K562 (cell line): ENCODE measurements around the gene DNASE1L3. TPM values are rescaled to one million over a fixed set of nuclear protein-coding genes. Genes with fewer than 3 reads are reported as not detected.

Experiments
- ATAC-seq: fragments of 200-7000 bp; cut with Tn5 transposase; 3 replicates; pipeline ENCODE4 v1.9.1; 2020; ENCODE audit warnings: moderate library complexity
- BruUV-seq: library from RNA; stranded (reverse); fragments of 400-500 nt; replicated peaks from 2 replicates; lab custom pipeline; 2021; lab: Mats Ljungman, UMichigan
- CTCF ChIA-PET: fragments of 300-600 bp; formaldehyde crosslinking; extraction: SDS; loops from one replicate; lab custom pipeline; 2021; ENCODE audit warnings: low intra/inter-chr PET ratio; lab: Yijun Ruan, JAX
- POLR2A ChIA-PET: fragments of 300-600, 350-650 bp; sonication (Branson Sonifier 250); formaldehyde crosslinking; extraction: SDS; loops from one replicate; lab custom pipeline; 2021; ENCODE audit warnings: antibody characterized with exemption, inconsistent platforms; lab: Yijun Ruan, JAX
- DNase-seq, 4 experiments: peaks; one replicate each; pipeline versions ENCODE4 v3.0.0 to v3.0.0-alpha.2; 2011 to 2018; ENCODE audit warnings: low spot score in 3 of 4, mixed read lengths in 3 of 4; ENCODE audit errors: extremely low read depth in 1 of 4
- FAIRE-seq: peaks from 2 replicates; lab custom pipeline; 2011; peaks lifted over from hg19 to GRCh38; lab: Jason Lieb, UNC
- H2AFZ ChIP-seq: 2 replicates; pipeline ENCODE4 v1.6.0; 2011; ENCODE audit warnings: low read depth, low read length, control low read depth, inconsistent platforms
- H3K27ac ChIP-seq: fragments of 200-600 bp; 3 replicates; pipeline ENCODE4 v1.8.0; 2011; ENCODE audit warnings: low read depth, mild to moderate bottlenecking, control low read depth, inconsistent platforms, low read length, moderate library complexity, mixed read lengths; ENCODE audit errors: extremely low read depth
- H3K27me3 ChIP-seq, 2 experiments: fragments of 300-600 bp in 1 of 2; 2 replicates in 1 of 2; 3 replicates in 1 of 2; pipeline versions ENCODE4 v1.6.0 to v1.8.0; 2011; ENCODE audit warnings: inconsistent platforms in 2 of 2, low read length in 2 of 2, mild to moderate bottlenecking in 1 of 2, mixed read lengths in 1 of 2, moderate library complexity in 1 of 2; ENCODE audit not compliant: control insufficient read depth in 2 of 2, insufficient read depth in 2 of 2
- H3K36me3 ChIP-seq: fragments of 300-600 bp; 3 replicates; pipeline ENCODE4 v1.8.0; 2011; ENCODE audit warnings: mild to moderate bottlenecking, low read length, inconsistent platforms; ENCODE audit not compliant: control insufficient read depth, insufficient read depth
- H3K4me1 ChIP-seq, 2 experiments: fragments of 200-600 bp in 1 of 2; replicated peaks in 1 of 2; 2 replicates in 1 of 2; 3 replicates in 1 of 2; pipeline versions ENCODE4 v1.5.1 to v1.8.0; 2011; ENCODE audit warnings: inconsistent platforms in 2 of 2, low read length in 2 of 2, mild to moderate bottlenecking in 1 of 2, mixed read lengths in 1 of 2, moderate library complexity in 1 of 2; ENCODE audit not compliant: control insufficient read depth in 2 of 2, insufficient read depth in 2 of 2
- H3K4me2 ChIP-seq: 2 replicates; pipeline ENCODE4 v1.6.1; 2011; ENCODE audit warnings: low read length, control low read depth, inconsistent platforms, mixed read lengths; ENCODE audit not compliant: insufficient read depth
- H3K4me3 ChIP-seq: fragments of 200-600 bp; sonication (generic), shearing (Covaris generic); 2 replicates; pipeline ENCODE4 v1.5.1; 2016; ENCODE audit warnings: control low read depth, inconsistent platforms
- H3K79me2 ChIP-seq: fragments of 200-600 bp; 3 replicates; pipeline ENCODE4 v1.8.0; 2011; ENCODE audit warnings: low read length, inconsistent platforms; ENCODE audit not compliant: control insufficient read depth, insufficient read depth
- H3K9ac ChIP-seq, 2 experiments: 2 replicates each; pipeline versions ENCODE4 v1.6.0 to v1.6.1; 2011; ENCODE audit warnings: low read depth in 2 of 2, low read length in 2 of 2, control low read depth in 1 of 2, inconsistent platforms in 1 of 2, mild to moderate bottlenecking in 1 of 2, mixed read lengths in 1 of 2; ENCODE audit not compliant: insufficient read depth in 1 of 2
- H3K9me1 ChIP-seq: one replicate; pipeline ENCODE4 v1.6.0; 2011; ENCODE audit warnings: inconsistent platforms, mild to moderate bottlenecking, low read length, moderate library complexity; ENCODE audit not compliant: control insufficient read depth, insufficient read depth
- H3K9me3 ChIP-seq: replicated peaks from 2 replicates; pipeline ENCODE4 v1.5.1; 2011; ENCODE audit warnings: low read depth, low read length, inconsistent platforms; ENCODE audit not compliant: control insufficient read depth, insufficient read depth
- H4K20me1 ChIP-seq: replicated peaks from 2 replicates; pipeline ENCODE4 v1.6.1; 2011; ENCODE audit warnings: low read length, inconsistent platforms, mixed read lengths; ENCODE audit not compliant: control insufficient read depth, insufficient read depth
- ATF7 ChIP-seq: fragments of 450-650 bp; IDR thresholded peaks from 2 replicates; pipeline ENCODE4 v1.7.1; 2014; ENCODE audit warnings: mild to moderate bottlenecking, moderate library complexity
- DPF2 ChIP-seq: fragments of 450-650 bp; IDR thresholded peaks from 2 replicates; pipeline ENCODE4 v1.6.1; 2016
- EP400 ChIP-seq: fragments of 450-650 bp; IDR thresholded peaks from 2 replicates; pipeline ENCODE4 v1.6.1; 2017; ENCODE audit warnings: antibody characterized with exemption, mild to moderate bottlenecking, moderate library complexity
- FOXM1 ChIP-seq, 2 experiments: fragments of 450-650 bp in 1 of 2; sonication (generic) in 1 of 2; formaldehyde crosslinking in 1 of 2; IDR thresholded peaks; 2 replicates each; pipeline versions ENCODE4 v1.6.1 to v1.9.0; 2017 to 2022; ENCODE audit warnings: low read depth in 2 of 2, mild to moderate bottlenecking in 2 of 2, missing genetic modification reagents in 1 of 2, moderate library complexity in 1 of 2
- GATAD2A ChIP-seq: fragments of 450-650 bp; IDR thresholded peaks from 2 replicates; pipeline ENCODE4 v1.6.1; 2017
- HMG20A ChIP-seq: fragments of 450-650 bp; formaldehyde crosslinking; conservative IDR thresholded peaks from 2 replicates; pipeline ENCODE4 v1.4.0; 2020; ENCODE audit warnings: mild to moderate bottlenecking, mixed read lengths
- MECOM ChIP-seq: fragments of 250-450 bp; sonication (Bioruptor Pico); IDR thresholded peaks from 2 replicates; pipeline ENCODE4 v1.8.0; 2022; ENCODE audit warnings: inconsistent platforms
- MTA1 ChIP-seq: fragments of 450-650 bp; IDR thresholded peaks from 2 replicates; pipeline ENCODE4 v1.6.1; 2017; ENCODE audit warnings: borderline replicate concordance
- RBFOX2 ChIP-seq: fragments of 200-400 bp; formaldehyde crosslinking; IDR thresholded peaks from 2 replicates; pipeline ENCODE4 v1.6.1; 2017; ENCODE audit warnings: low read depth, mild to moderate bottlenecking, low read length, moderate library complexity
- RBM25 ChIP-seq: fragments of 200-400 bp; formaldehyde crosslinking; IDR thresholded peaks from 2 replicates; pipeline ENCODE4 v1.6.1; 2018; ENCODE audit warnings: low read length, low read depth, moderate library complexity; ENCODE audit not compliant: severe bottlenecking
- SIRT6 ChIP-seq: IDR thresholded peaks from one replicate; pipeline ENCODE4 v1.6.1; 2012; ENCODE audit warnings: low read depth, mild to moderate bottlenecking, control low read depth, inconsistent platforms, low read length, moderate library complexity
- SNIP1 ChIP-seq: fragments of 450-650 bp; IDR thresholded peaks from 2 replicates; pipeline ENCODE4 v1.7.1; 2017; ENCODE audit warnings: low read depth, mild to moderate bottlenecking
- TFAM ChIP-seq: fragments of 250-450 bp; sonication (Bioruptor Pico); conservative IDR thresholded peaks from 2 replicates; pipeline ENCODE4 v1.5.0; 2021; ENCODE audit warnings: mild to moderate bottlenecking, moderate library complexity
- ZNF143 ChIP-seq: sonication (generic); formaldehyde crosslinking; IDR thresholded peaks from 2 replicates; pipeline ENCODE4 v1.9.0; 2022; ENCODE audit warnings: mild to moderate bottlenecking, missing genetic modification reagents
- ZNF589 ChIP-seq: fragments of 200-800 bp; sonication (Bioruptor generic); IDR thresholded peaks from 2 replicates; pipeline ENCODE4 v1.6.1; 2016; ENCODE audit warnings: low read depth, missing genetic modification characterization, missing compliant biosample characterization
- ZSCAN32 ChIP-seq: fragments of 450-650 bp; formaldehyde crosslinking; IDR thresholded peaks from 2 replicates; pipeline ENCODE4 v1.4.0; 2020; ENCODE audit warnings: mild to moderate bottlenecking, moderate library complexity
- WGBS: fragments of 100-300 bp; shearing (Covaris generic); methylation state at CpG from one replicate; pipeline ENCODE4 v1.1.6; 2016; ENCODE audit warnings: low coverage, mixed read lengths; ENCODE audit not compliant: insufficient coverage; ENCODE audit errors: missing lambda C conversion rate; 5-methylcytosine and 5-hydroxymethylcytosine counted together
- in situ Hi-C: fragments of 300-500 bp; cut with MboI; formaldehyde crosslinking; loops from 4 replicates; pipeline ENCODE4 v1.15.0; 2018; ENCODE audit warnings: inconsistent platforms, mixed read lengths
- intact Hi-C: fragments of 100-400 bp; cut with micrococcal nuclease; formaldehyde crosslinking; loops from 2 replicates; pipeline ENCODE4 v1.14.2; 2022
- polyA plus RNA-seq, 8 experiments: library from polyadenylated mRNA; depleted of rRNA in 4 of 8; stranded (reverse) in 5 of 8; unstranded in 3 of 8; fragments of >200 nt; fragmentation: Nextera tagmentation in 2 of 8; fragmentation: Illumina TruSeq in 1 of 8; extraction: Ambion mirVana in 2 of 8; extraction: Trizol in 1 of 8; gene quantifications; 2 replicates each; pipeline versions ENCODE4 v1.2.1 to v1.2.3, GENCODE V29; 2011 to 2014; ENCODE audit warnings: inconsistent platforms in 1 of 8, missing spikeins in 1 of 8
- total RNA-seq, 7 experiments: library from RNA; depleted of rRNA in 6 of 7; stranded (reverse); fragments of >200 nt in 6 of 7; fragmentation: Illumina TruSeq in 2 of 7; extraction: Trizol in 2 of 7; gene quantifications; 2 replicates each; pipeline versions ENCODE4 v1.2.1 to v1.2.3, GENCODE V29; 2011 to 2021; ENCODE audit warnings: low replicate concordance in 1 of 7
- TF ChIP-seq, protein P1 (sequence below): fragments of 450-650 bp; formaldehyde crosslinking; IDR thresholded peaks from 2 replicates; pipeline ENCODE4 v1.4.0; 2020; ENCODE audit warnings: mild to moderate bottlenecking, moderate library complexity
- TF ChIP-seq, protein P2 (sequence below): fragments of 450-650 bp; formaldehyde crosslinking; conservative IDR thresholded peaks from 2 replicates; pipeline ENCODE4 v1.4.0; 2022; ENCODE audit warnings: mild to moderate bottlenecking, missing genetic modification characterization
- TF ChIP-seq, protein P3 (sequence below): fragments of 250-450 bp; sonication (Bioruptor Pico); IDR thresholded peaks from 2 replicates; pipeline ENCODE4 v1.8.0; 2021; ENCODE audit warnings: moderate library complexity, mild to moderate bottlenecking, inconsistent platforms
- TF ChIP-seq, protein P4 (sequence below): IDR thresholded peaks from 2 replicates; pipeline ENCODE4 v1.6.1; 2012; ENCODE audit warnings: low read depth, low read length, improper control_type of control experiment, borderline replicate concordance

Gene DNASE1L3
- total and polyA plus RNA-seq, 9 of the 15 experiments (the other 6 are each of a cell fraction or from before 2014, with no cell fraction given), result 0.06 TPM; not detected in 8

DNA sequence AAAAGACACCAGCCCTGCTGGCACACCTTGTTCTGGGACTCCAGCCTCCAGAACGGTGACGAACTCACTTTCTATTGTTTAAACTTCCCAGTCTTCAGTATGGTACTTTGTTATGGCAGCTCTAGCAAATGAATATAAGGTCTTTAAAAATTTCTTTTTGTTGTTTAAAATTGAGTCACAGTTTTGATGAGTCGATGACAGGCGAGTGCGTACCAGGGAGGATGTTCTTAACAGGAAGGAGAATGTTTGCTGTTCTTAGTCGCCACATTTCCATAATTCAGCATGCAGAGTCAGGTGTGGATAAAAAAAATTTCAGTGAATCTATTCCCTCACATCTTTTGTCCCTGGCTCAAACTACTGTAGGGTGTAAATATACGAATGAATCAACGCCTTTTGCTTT lies 12.4 kb downstream of the DNASE1L3 start:
- H3K9me3 ChIP-seq, result no peaks in the 10 kb centered on the region
- FAIRE-seq (no peak), ATAC-seq (no peak), DNase-seq (no peak)
- intact Hi-C loops (no loop called here), in situ Hi-C loops (no loop called here)
- ChIA-PET CTCF (no interaction called here), POLR2A (no interaction called here)
- H3K4me3 ChIP-seq, result no peak overlapping the region
- 14% methylated on average over 8 of the region's 8 CpGs for WGBS
- no peaks in the 10 kb centered on the region for H3K36me3 ChIP-seq
- H3K27ac ChIP-seq, result no peak overlapping the region
- no TSS peak for BruUV-seq
- no peaks in the 10 kb centered on the region for H4K20me1 ChIP-seq
- no peaks in the 10 kb centered on the region for H3K9me1 ChIP-seq
- peaks cover 0 to 18% of the 10 kb centered on the region in 2 experiments; a peak in 4 of 5 replicates for H3K27me3 ChIP-seq
- no peak overlapping the region for H3K4me2 ChIP-seq
- no peaks in the 10 kb centered on the region; a peak in 1 of 5 replicates for H3K4me1 ChIP-seq
- no peak overlapping the region for H2AFZ ChIP-seq
- H3K79me2 ChIP-seq, result no peaks in the 10 kb centered on the region
- TF ChIP-seq DPF2 (no peak), HMG20A (CRISPR knock-in tag) (no peak), RBM25 (no peak), GATAD2A (no peak), FOXM1 (IDR thresholded peaks at IDR 0.05; ENCODE audit: low read depth) (no peak), FOXM1 (CRISPR knock-in tag; IDR thresholded peaks at IDR 0.05; ENCODE audit: low read depth) (no peak), ATF7 (no peak), RBFOX2 (no peak), TFAM (CRISPR knock-in tag) (no peak), ZNF589 (CRISPR knock-in tag) (no peak), MECOM (CRISPR knock-in tag) (no peak), ZNF143 (CRISPR knock-in tag) (no peak), SIRT6 (no peak), EP400 (no peak), SNIP1 (no peak), MTA1 (no peak), ZSCAN32 (CRISPR knock-in tag) (no peak)
- TF ChIP-seq, protein P1, sequence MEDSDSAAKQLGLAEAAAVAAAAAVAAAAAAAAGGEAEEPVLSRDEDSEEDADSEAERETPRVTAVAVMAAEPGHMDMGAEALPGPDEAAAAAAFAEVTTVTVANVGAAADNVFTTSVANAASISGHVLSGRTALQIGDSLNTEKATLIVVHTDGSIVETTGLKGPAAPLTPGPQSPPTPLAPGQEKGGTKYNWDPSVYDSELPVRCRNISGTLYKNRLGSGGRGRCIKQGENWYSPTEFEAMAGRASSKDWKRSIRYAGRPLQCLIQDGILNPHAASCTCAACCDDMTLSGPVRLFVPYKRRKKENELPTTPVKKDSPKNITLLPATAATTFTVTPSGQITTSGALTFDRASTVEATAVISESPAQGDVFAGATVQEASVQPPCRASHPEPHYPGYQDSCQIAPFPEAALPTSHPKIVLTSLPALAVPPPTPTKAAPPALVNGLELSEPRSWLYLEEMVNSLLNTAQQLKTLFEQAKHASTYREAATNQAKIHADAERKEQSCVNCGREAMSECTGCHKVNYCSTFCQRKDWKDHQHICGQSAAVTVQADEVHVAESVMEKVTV (CRISPR knock-in tag), result no peak
- TF ChIP-seq, protein P2, sequence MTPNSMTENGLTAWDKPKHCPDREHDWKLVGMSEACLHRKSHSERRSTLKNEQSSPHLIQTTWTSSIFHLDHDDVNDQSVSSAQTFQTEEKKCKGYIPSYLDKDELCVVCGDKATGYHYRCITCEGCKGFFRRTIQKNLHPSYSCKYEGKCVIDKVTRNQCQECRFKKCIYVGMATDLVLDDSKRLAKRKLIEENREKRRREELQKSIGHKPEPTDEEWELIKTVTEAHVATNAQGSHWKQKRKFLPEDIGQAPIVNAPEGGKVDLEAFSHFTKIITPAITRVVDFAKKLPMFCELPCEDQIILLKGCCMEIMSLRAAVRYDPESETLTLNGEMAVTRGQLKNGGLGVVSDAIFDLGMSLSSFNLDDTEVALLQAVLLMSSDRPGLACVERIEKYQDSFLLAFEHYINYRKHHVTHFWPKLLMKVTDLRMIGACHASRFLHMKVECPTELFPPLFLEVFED, result no peak
- TF ChIP-seq, protein P3, sequence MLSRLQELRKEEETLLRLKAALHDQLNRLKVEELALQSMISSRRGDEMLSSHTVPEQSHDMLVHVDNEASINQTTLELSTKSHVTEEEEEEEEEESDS (CRISPR knock-in tag), result no peak
- TF ChIP-seq, protein P4, sequence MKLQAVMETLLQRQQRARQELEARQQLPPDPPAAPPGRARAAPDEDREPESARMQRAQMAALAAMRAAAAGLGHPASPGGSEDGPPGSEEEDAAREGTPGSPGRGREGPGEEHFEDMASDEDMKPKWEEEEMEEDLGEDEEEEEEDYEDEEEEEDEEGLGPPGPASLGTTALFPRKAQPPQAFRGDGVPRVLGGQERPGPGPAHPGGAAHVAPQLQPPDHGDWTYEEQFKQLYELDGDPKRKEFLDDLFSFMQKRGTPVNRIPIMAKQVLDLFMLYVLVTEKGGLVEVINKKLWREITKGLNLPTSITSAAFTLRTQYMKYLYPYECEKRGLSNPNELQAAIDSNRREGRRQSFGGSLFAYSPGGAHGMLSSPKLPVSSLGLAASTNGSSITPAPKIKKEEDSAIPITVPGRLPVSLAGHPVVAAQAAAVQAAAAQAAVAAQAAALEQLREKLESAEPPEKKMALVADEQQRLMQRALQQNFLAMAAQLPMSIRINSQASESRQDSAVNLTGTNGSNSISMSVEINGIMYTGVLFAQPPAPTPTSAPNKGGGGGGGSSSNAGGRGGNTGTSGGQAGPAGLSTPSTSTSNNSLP, result no peak
- H3K9ac ChIP-seq, result no peak overlapping the region
